22Rv1 (cell line): Measurements from ENCODE around the gene KIF12.

ENCODE experiments used
- H3K27ac ChIP-seq: fragments of 450-650 bp; 2 replicates; pipeline ENCODE4 v1.5.1; 2017
- CTCF ChIP-seq: fragments of 450-650 bp; IDR thresholded peaks from 2 replicates; pipeline ENCODE4 v1.5.1; 2017; ENCODE audit warnings: mild to moderate bottlenecking
- ZFX ChIP-seq: fragments of 450-650 bp; IDR thresholded peaks from 2 replicates; pipeline ENCODE4 v1.6.1; 2017; ENCODE audit warnings: antibody characterized with exemption, borderline replicate concordance

KIF12 gene

GRCh38 chr9:114061830-114062474, 37.1 kb downstream of the KIF12 start:
- TF ChIP-seq ZFX = no peak
- TF ChIP-seq CTCF = no peak
- H3K27ac ChIP-seq = no peak overlapping the region

- TF ChIP-seq ZFX (no peak), CTCF (no peak)
Observed at GRCh38 chr9:114061292-114061691, 37.8 kb downstream of the KIF12 start.

GRCh38 chr9:114060711-114061110, 38.4 kb downstream of the KIF12 start:
- TF ChIP-seq CTCF = no peak
- TF ChIP-seq ZFX = no peak
- no peak overlapping the region for H3K27ac ChIP-seq

More at GRCh38 chr9:114061292-114061691, 37.8 kb downstream of the KIF12 start:
- no peak overlapping the region for H3K27ac ChIP-seq

- no peak overlapping the region for H3K27ac ChIP-seq
- TF ChIP-seq CTCF (no peak), ZFX (no peak)
Observed at GRCh38 chr9:114060070-114060469, 39.0 kb downstream of the KIF12 start.

- H3K27ac ChIP-seq = no peak overlapping the region
- TF ChIP-seq ZFX (no peak), CTCF (no peak)
Observed at GRCh38 chr9:114059047-114059803, 39.9 kb downstream of the KIF12 start.

- no peak overlapping the region for H3K27ac ChIP-seq
- TF ChIP-seq ZFX (no peak), CTCF (no peak)
Observed at GRCh38 chr9:114058688-114059046, 40.4 kb downstream of the KIF12 start.

- TF ChIP-seq CTCF = no peak
- no peak for TF ChIP-seq ZFX
Observed at GRCh38 chr9:114057161-114057885, 41.8 kb downstream of the KIF12 start.

More at GRCh38 chr9:114057161-114057885, 41.8 kb downstream of the KIF12 start:
- H3K27ac ChIP-seq = no peak overlapping the region
